Stimulated activated CD8-positive, alpha-beta memory T cell treated with anti-CD3 and anti-CD28 coated beads, Interleukin-12 subunit alpha, Interleukin-12 subunit beta, amount 100 ng/mL, for 24 hours (primary cell): Measurements from ENCODE around the gene NFKBIB.

Experiments
- DNase-seq: peaks from one replicate; pipeline ENCODE4 v3.0.0-alpha.2; 2020; ENCODE audit errors: extremely low read depth

Gene NFKBIB

GRCh38 chr19:38958301-38958700 is 58.5 kb downstream of the NFKBIB start:
- no peak for DNase-seq
